Measurements from ENCODE around the gene GM2A.
"Not testable (repeated sequence)": the region's sequence is repeated elsewhere in the genome, so short reads cannot be mapped to it uniquely, and the experiment has no call there.

Gene GM2A

GRCh38 chr5:151288180-151288579 is 35.2 kb downstream of the GM2A start:
- no peak for DNase-seq (ENCODE audit: low spot score)

- no peak for DNase-seq (ENCODE audit: low spot score)
Observed at GRCh38 chr5:151293624-151294023, 40.6 kb downstream of the GM2A start.

GRCh38 chr5:151295138-151295537 is 42.2 kb downstream of the GM2A start:
- DNase-seq (ENCODE audit: low spot score) = no peak

DNA sequence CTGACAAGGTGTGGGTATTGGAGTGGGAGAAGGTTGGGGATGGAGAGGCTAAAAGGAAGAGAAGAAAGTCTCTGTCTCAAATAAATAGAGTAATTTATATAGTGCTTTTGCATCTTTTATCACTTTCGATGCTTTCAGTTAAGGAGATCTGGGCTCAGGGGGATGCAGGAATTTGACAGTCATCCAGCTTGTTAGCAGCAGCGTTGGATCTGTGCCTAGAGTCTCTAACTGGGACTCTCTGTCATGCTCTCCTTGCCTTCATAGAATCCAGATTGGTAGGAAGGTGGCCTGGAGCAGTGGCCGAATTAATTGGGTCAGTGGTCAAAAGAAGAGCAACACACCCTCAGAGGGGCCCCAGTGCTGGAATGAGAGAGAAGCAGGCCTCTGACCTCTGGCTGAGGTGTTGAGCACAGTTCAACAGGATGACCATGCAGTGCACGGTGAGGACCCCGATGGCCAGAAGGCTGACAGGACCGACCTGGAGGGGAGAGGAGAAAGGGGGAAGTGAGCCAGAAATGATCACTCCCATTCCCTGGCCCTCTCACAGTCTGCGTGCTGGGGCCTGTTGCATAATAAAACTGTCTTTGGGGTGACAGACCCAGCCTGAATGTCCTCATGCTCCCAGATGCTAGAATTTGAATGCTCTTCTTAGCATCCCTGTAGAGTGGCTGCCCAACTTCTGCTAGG is 42.9 kb downstream of the GM2A start:
- no peak for DNase-seq (ENCODE audit: low spot score)

GRCh38 chr5:151296478-151296830 is 43.5 kb downstream of the GM2A start:
- DNase-seq (ENCODE audit: low spot score) = no peak

- no peak for DNase-seq (ENCODE audit: low spot score)
Observed at GRCh38 chr5:151296974-151297373, 44.0 kb downstream of the GM2A start.

DNA sequence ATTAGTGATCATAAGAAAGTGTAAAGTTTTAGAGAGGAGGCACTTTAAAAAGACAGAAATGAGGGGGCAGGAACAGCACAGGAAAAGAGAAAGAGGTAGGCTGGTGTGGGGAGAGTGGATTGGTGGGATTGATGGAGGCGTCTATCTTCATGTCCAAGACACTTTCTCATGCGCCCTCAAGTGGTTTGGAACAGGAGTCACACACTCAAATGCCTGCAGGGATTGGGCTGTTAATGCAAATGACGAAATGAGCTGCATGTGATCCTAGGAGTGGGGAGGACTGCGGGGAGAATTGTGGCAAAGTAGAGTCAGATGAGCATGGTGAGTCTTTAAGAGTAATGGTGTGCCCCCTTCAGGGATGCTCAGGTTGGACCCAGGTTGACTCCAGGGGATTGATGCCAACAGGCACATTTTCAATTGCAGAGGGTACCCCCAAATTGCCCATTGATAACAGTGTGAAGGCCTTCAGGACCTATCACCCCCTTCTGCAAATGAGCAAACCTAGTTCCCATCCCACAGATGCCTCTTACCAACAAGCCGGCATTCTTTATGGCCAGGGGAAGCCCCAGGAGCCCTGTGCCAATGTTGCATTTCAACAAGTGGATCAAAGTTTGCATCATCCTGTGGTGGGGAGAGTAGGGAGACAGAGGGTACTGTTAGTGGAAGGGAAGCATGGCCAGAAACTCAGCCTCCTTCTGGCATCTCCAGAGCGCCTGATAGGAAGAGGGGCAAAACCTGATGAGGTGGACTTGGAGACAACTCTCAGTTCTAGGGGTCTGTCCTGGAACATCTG is 45.3 kb downstream of the GM2A start:
- no peak for DNase-seq (ENCODE audit: low spot score)

DNA sequence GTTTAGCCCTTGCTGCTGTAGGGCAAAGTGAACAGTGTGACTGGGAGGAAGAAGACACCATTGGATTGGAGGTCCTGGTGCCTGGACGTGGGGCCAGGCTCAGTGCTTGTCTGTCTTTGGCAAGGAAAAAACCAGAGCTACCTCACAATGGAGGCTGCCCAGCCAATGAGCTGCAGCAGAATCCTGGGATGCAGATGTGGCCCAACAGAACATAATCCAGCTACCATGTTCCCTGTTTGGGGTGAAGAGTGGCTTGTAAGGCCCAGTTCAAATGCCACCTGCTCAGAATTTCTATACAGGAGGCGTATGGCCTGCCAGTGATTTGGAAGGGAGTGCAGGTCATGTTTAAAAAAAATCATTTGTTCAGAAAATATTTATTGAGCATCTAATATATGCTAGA is 50.7 kb downstream of the GM2A start, which contains the start of gene SLC36A3:
Gene SLC36A3 (minus strand): TSS at position 101 of the 400 bp plus-strand sequence. CDS start 412 bp downstream, outside the sequence.
- no peak for DNase-seq (ENCODE audit: low spot score)

- not testable (repeated sequence) for DNase-seq (ENCODE audit: low spot score)
Observed at GRCh38 chr5:151309266-151309665, 56.3 kb downstream of the GM2A start.

- DNase-seq (ENCODE audit: low spot score) = not testable (repeated sequence)
Observed at GRCh38 chr5:151309821-151310220, 56.8 kb downstream of the GM2A start.

- no peak for DNase-seq (ENCODE audit: low spot score)
Observed at GRCh38 chr5:151310932-151311331, 57.9 kb downstream of the GM2A start.

DNA sequence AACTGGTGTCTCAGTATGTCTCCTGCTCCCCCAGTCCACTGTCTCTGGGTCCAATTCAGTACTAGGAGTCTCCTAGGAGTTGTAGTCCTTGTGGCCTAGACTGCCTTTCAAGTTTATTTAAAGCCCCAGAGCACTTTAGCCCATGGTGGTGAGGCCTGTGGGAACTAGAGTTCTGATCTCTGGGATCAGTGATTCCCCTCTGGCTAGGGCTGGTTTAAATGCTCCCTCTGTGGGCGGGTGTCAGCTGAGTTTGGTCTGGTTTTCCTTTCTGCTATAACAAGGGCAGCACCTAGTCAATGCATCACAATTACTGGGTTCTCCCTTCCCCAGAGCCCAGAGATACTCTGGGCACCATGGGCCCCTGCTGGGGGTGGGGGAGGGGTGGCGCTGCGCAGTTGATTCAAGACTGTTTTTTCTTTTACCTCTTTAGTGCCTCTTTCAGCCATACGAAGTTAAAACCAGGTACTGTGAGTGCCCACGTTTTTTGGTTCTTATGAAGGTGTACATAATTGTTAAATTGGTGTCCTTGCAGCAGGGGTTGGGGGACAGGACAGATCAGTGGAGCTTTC is 59.9 kb downstream of the GM2A start:
- DNase-seq (ENCODE audit: low spot score) = no peak

DNA sequence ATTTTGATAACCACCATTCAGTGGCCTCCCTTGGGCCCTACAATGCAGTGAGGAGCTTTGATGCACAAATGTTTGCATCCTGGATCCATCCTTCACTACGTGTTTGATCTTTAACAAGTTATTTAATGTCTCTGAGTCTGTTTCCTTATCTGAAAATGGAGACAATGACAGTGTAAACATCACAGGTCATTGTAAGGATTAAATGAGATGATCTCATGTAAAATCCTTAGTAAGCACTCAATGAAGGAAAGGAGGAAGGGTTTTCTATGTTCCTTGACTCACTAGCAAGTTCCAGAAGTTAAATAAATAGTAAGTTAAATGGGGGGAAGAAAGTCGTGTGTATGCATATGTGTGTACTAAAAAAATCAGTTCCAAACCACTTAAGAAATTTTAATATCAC is 60.4 kb downstream of the GM2A start:
- DNase-seq (ENCODE audit: low spot score) = no peak

DNA sequence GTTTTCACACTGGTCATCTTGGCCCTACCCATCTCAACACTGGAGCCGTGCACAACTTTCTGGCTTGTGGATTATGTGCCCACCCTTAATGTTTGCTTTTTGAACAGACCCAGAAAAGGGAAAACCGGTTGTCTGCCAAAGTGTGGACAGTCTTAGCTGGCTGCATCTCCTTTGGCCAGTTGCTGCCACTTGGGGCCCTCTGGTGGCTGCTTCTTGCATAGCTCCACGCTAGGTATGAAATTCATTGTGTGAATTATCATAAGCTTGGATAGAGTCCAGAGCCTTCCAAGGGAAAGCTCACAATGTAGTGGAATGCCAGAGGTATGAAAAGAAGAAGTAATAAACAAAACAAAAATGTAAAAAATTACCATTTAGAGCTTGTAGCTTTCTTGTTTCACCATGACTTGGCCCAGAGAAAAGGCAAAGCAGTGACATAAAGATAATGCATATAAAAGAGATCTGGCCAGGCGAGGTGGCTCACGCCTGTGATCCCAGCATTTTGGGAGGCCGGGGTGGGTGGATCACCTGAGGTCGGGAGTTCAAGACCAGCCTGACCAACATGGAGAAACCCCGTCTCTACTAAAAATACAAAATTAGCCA is 63.1 kb downstream of the GM2A start:
- peak; percentile 45 for DNase-seq (ENCODE audit: low spot score)

- no peak for DNase-seq (ENCODE audit: low spot score)
Observed at GRCh38 chr5:151317871-151318270, 64.9 kb downstream of the GM2A start.

DNA sequence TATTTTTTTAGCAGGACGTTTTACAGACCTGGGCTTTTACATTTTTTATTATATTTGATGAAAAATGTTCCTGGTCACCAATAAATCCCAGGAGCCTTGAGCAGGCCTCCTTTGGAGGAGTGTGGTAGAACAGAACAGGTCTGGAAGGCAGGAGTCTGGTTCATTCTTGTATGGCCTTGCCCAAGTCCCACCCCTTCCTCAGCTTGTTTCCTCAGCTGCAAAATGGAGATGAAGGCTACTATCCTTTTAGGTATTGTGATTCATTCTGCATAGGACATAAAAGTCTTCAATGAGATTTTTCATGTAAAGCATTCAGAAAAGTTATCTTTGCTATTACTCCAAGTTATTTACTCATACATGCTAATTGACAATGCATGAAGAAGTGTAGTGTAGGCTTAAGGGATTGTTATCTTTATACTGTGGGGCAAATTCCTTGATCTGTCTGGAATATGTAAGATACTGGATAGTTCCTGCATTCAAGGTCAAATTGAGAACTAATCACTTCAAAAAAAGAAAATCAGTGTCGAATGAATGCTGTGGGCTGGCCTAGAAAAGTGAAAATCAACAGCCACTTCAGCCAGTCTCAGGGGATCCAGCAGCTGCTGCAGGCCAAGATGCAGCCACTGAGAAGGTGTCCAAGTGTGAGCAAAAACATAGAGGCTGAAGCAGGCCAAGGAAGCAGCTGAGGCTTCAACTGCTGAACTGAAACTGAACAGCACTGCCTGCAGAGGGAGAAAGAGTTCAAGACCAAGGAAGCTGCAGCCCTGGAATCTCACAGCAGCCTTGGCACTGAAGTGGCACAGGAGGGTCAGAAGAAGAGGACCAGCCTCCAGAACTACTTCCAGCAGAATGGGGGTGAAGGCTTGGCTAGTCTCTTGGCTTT is 66.1 kb downstream of the GM2A start:
- no peak for DNase-seq (ENCODE audit: low spot score)

Data from CD4-positive, alpha-beta T cell treated with Interleukin-15 for 4 hours (primary cell).